Endothelial cell of umbilical vein (primary cell): ENCODE data around the gene TIMD4. TPM values are rescaled to one million over a fixed set of nuclear protein-coding genes. Genes with fewer than 3 reads are reported as not detected.

Source experiments
- BruUV-seq: library from RNA; stranded (reverse); fragments of 400-500 nt; replicated peaks from 2 replicates; lab custom pipeline; 2021; lab: Mats Ljungman, UMichigan
- CTCF ChIA-PET: fragments of 300-600, 350-600 bp; sonication (Branson Sonifier 250); formaldehyde crosslinking; loops from one replicate; lab custom pipeline; 2021; ENCODE audit warnings: antibody characterized with exemption, inconsistent platforms; lab: Charles Lee
- POLR2A ChIA-PET: fragments of 300-600, 350-600 bp; sonication (Branson Sonifier 250); formaldehyde crosslinking; loops from one replicate; lab custom pipeline; 2021; ENCODE audit warnings: antibody characterized with exemption, inconsistent platforms; lab: Charles Lee
- DNase-seq: peaks from one replicate; pipeline ENCODE4 v3.0.0-alpha.2; 2011; ENCODE audit warnings: low read depth, low spot score
- FAIRE-seq: peaks from 2 replicates; lab custom pipeline; 2011; peaks lifted over from hg19 to GRCh38; lab: Jason Lieb, UNC
- H2AFZ ChIP-seq: 2 replicates; pipeline ENCODE4 v1.6.0; 2012; ENCODE audit warnings: low read depth, low read length, control low read depth, inconsistent platforms
- H3K27ac ChIP-seq: 2 replicates; pipeline ENCODE4 v1.5.1; 2011; ENCODE audit warnings: low read depth, mild to moderate bottlenecking, control low read depth, low read length, moderate library complexity; ENCODE audit not compliant: insufficient read depth
- H3K27me3 ChIP-seq, 2 experiments: 2 replicates each; pipeline versions ENCODE4 v1.6.0 to v1.6.1; 2011; ENCODE audit warnings: low read length in 2 of 2, mixed read lengths in 1 of 2; ENCODE audit not compliant: control insufficient read depth in 2 of 2, insufficient read depth in 2 of 2
- H3K36me3 ChIP-seq, 2 experiments: 2 replicates in 1 of 2; 3 replicates in 1 of 2; pipeline ENCODE4 v1.5.1; 2011; ENCODE audit warnings: low read length in 2 of 2, mild to moderate bottlenecking in 1 of 2, moderate library complexity in 1 of 2; ENCODE audit not compliant: control insufficient read depth in 2 of 2, insufficient read depth in 2 of 2; ENCODE audit errors: extremely low read depth in 1 of 2
- H3K4me1 ChIP-seq: 3 replicates; pipeline ENCODE4 v1.5.1; 2011; ENCODE audit warnings: mild to moderate bottlenecking, low read length; ENCODE audit not compliant: control insufficient read depth, insufficient read depth; ENCODE audit errors: extremely low read depth
- H3K4me2 ChIP-seq: 2 replicates; pipeline ENCODE4 v1.6.1; 2011; ENCODE audit warnings: low read length, control low read depth, mixed read lengths; ENCODE audit not compliant: insufficient read depth
- H3K4me3 ChIP-seq, 3 experiments: fragments of 200-600 bp in 1 of 3; sonication (generic), shearing (Covaris generic) in 1 of 3; replicated peaks in 1 of 3; 2 replicates each; pipeline ENCODE4 v1.5.1; 2011 to 2016; ENCODE audit warnings: control low read depth in 3 of 3, low read length in 3 of 3, mild to moderate bottlenecking in 2 of 3, inconsistent platforms in 1 of 3, low read depth in 1 of 3, moderate library complexity in 1 of 3; ENCODE audit not compliant: insufficient read depth in 1 of 3
- H3K79me2 ChIP-seq: 2 replicates; pipeline ENCODE4 v1.6.0; 2012; ENCODE audit warnings: low read length, inconsistent platforms; ENCODE audit not compliant: control insufficient read depth, insufficient read depth
- H3K9ac ChIP-seq: replicated peaks from 2 replicates; pipeline ENCODE3; 2011; ENCODE audit warnings: low read length, control low read depth; ENCODE audit not compliant: insufficient read depth; ENCODE audit errors: extremely low read depth
- H3K9me1 ChIP-seq: replicated peaks from 3 replicates; pipeline ENCODE4 v1.6.0; 2011; ENCODE audit warnings: mild to moderate bottlenecking, low read length; ENCODE audit not compliant: control insufficient read depth, insufficient read depth; ENCODE audit errors: extremely low read depth
- H3K9me3 ChIP-seq: replicated peaks from 2 replicates; pipeline ENCODE4 v1.5.1; 2012; ENCODE audit warnings: low read length, inconsistent platforms; ENCODE audit not compliant: control insufficient read depth, insufficient read depth
- H4K20me1 ChIP-seq: replicated peaks from 2 replicates; pipeline ENCODE3; 2011; ENCODE audit warnings: mild to moderate bottlenecking, low read length; ENCODE audit not compliant: control insufficient read depth, insufficient read depth; ENCODE audit errors: extremely low read depth
- CTCF ChIP-seq, 2 donors: IDR thresholded peaks; 1 replicate in 1 of 2; 2 replicates in 1 of 2; pipeline ENCODE4 v1.5.1; 2011; ENCODE audit warnings: low read length in 2 of 2, mild to moderate bottlenecking in 2 of 2, moderate library complexity in 2 of 2, control low read depth in 1 of 2, inconsistent platforms in 1 of 2, low read depth in 1 of 2; ENCODE audit not compliant: insufficient read depth in 1 of 2; ENCODE audit errors: extremely low read depth in 1 of 2
- EZH2 ChIP-seq: IDR thresholded peaks from 2 replicates; pipeline ENCODE4 v1.6.1; 2012; ENCODE audit warnings: borderline replicate concordance, low read depth, mild to moderate bottlenecking, moderate library complexity, low read length, inconsistent platforms; ENCODE audit not compliant: severe bottlenecking
- FOS ChIP-seq: IDR thresholded peaks from 2 replicates; pipeline ENCODE4 v1.6.1; 2011; ENCODE audit warnings: mild to moderate bottlenecking, low read length, moderate library complexity, borderline replicate concordance; ENCODE audit not compliant: insufficient read depth
- GATA2 ChIP-seq: IDR thresholded peaks from 2 replicates; pipeline ENCODE4 v1.7.0; 2011; ENCODE audit warnings: low read depth, mild to moderate bottlenecking, moderate library complexity, mixed read lengths, low read length; ENCODE audit not compliant: insufficient read length, insufficient read depth
- JUN ChIP-seq: IDR thresholded peaks from 2 replicates; pipeline ENCODE4 v1.6.1; 2011; ENCODE audit warnings: borderline replicate concordance, low read depth; ENCODE audit not compliant: insufficient read length, insufficient read depth
- MAX ChIP-seq: IDR thresholded peaks from 2 replicates; pipeline ENCODE4 v1.6.1; 2011; ENCODE audit not compliant: insufficient read depth, insufficient read length
- MYC ChIP-seq: IDR thresholded peaks from one replicate; pipeline ENCODE4 v1.6.1; 2011; ENCODE audit warnings: mild to moderate bottlenecking, low read depth, low read length
- POLR2A ChIP-seq: IDR thresholded peaks from 2 replicates; pipeline ENCODE4 v1.6.1; 2012; ENCODE audit warnings: low read depth, mild to moderate bottlenecking, control low read depth, low read length
- POLR2AphosphoS5 ChIP-seq: IDR thresholded peaks from 2 replicates; pipeline ENCODE4 v1.6.1; 2012; ENCODE audit warnings: low read depth, mild to moderate bottlenecking, control low read depth, low read length, moderate library complexity; ENCODE audit not compliant: insufficient read depth
- dilution Hi-C: fragments of 300-500 bp; cut with MboI; formaldehyde crosslinking; loops from one replicate; pipeline ENCODE4 v1.15.0; 2019; ENCODE audit warnings: low sequenced_read_pairs; ENCODE audit not compliant: extremely low pct_ligation_motif_present
- intact Hi-C: fragments of 100-400 bp; cut with micrococcal nuclease; formaldehyde crosslinking; loops from one replicate; pipeline ENCODE4 v1.10.0; 2022
- polyA plus RNA-seq, 4 experiments: library from polyadenylated mRNA; depleted of rRNA in 3 of 4; stranded (reverse) in 3 of 4; unstranded in 1 of 4; fragments of >200 nt; gene quantifications; 2 replicates each; pipeline versions ENCODE4 v1.2.1 to v1.2.3, GENCODE V29; 2011 to 2012; ENCODE audit warnings: missing spikeins in 1 of 4
- total RNA-seq: library from RNA; stranded (reverse); gene quantifications from 2 replicates; pipeline ENCODE4 v1.2.3, GENCODE V29; 2021

TIMD4 gene
- total and polyA plus RNA-seq, 2 donors (not counting 3 experiments of a cell fraction or from before 2014, with no cell fraction given): not detected

GRCh38 chr5:156950716-156951115 is 12.3 kb downstream of the TIMD4 start:
- Histone ChIP-seq H4K20me1 (no peaks in the 10 kb centered on the region), H3K4me1 (no peaks in the 10 kb centered on the region), H3K36me3 (no peaks in the 10 kb centered on the region), H3K27me3 (no peaks in the 10 kb centered on the region), H3K4me2 (no peak overlapping the region), H3K9me1 (no peaks in the 10 kb centered on the region), H2AFZ (no peak overlapping the region), H3K27ac (no peak overlapping the region), H3K4me3 (no peak overlapping the region), H3K9me3 (peaks cover 7% of the 10 kb centered on the region), H3K9ac (no peak overlapping the region), H3K79me2 (no peaks in the 10 kb centered on the region)
- TF ChIP-seq GATA2: no peak
- no peak for TF ChIP-seq JUN
- no peak for TF ChIP-seq FOS
- no peak for TF ChIP-seq POLR2AphosphoS5
- TF ChIP-seq POLR2A: no peak
- TF ChIP-seq EZH2: no peak
- no peak for TF ChIP-seq CTCF (IDR thresholded peaks at IDR 0.05; ENCODE audit: extremely low read depth in 1 of 2, insufficient read depth in 1 of 2, low read depth in 1 of 2, low read length in 2 of 2)
- ChIA-PET CTCF (no interaction called here), POLR2A (no interaction called here)
- dilution Hi-C loops: no loop called here
- no TSS peak for BruUV-seq
- FAIRE-seq: no peak
- no peak for DNase-seq
- intact Hi-C loops: no loop called here

- no TSS peak for BruUV-seq
- no peak overlapping the region for H2AFZ ChIP-seq
- FAIRE-seq (no peak), DNase-seq (no peak)
- H3K4me1 ChIP-seq: no peaks in the 10 kb centered on the region
- dilution Hi-C loops: no loop called here
- intact Hi-C loops: no loop called here
- CTCF ChIA-PET: no interaction called here
- no peaks in the 10 kb centered on the region for H3K9me1 ChIP-seq
- no peaks in the 10 kb centered on the region for H3K79me2 ChIP-seq
- H3K27ac ChIP-seq: no peak overlapping the region
- no peak overlapping the region for H3K4me3 ChIP-seq
- no peak overlapping the region for H3K4me2 ChIP-seq
- no peak overlapping the region for H3K9ac ChIP-seq
- no peaks in the 10 kb centered on the region for H4K20me1 ChIP-seq
- TF ChIP-seq FOS (no peak), EZH2 (no peak), POLR2A (no peak), POLR2AphosphoS5 (no peak), JUN (no peak), CTCF (IDR thresholded peaks at IDR 0.05; ENCODE audit: extremely low read depth in 1 of 2, insufficient read depth in 1 of 2, low read depth in 1 of 2, low read length in 2 of 2) (no peak), MAX (no peak), GATA2 (no peak), MYC (no peak)
- peaks cover 9% of the 10 kb centered on the region for H3K9me3 ChIP-seq
- POLR2A ChIA-PET: no interaction called here
- no peaks in the 10 kb centered on the region for H3K36me3 ChIP-seq
- H3K27me3 ChIP-seq: no peaks in the 10 kb centered on the region
Measured at GRCh38 chr5:156949424-156949823, 13.6 kb downstream of the TIMD4 start.
